Superior temporal gyrus (tissue), 1 donor: ENCODE data around the gene CTXN3.
A peak's percentile ranks its signal among the peaks of the same experiment; 100 is the strongest.
"Not testable (repeated sequence)": the region's sequence is repeated elsewhere in the genome, so short reads cannot be mapped to it uniquely, and the experiment has no call there.

ENCODE experiments used
- DNase-seq: peaks from one replicate; pipeline ENCODE4 v3.0.0-alpha.2; 2016; ENCODE audit errors: extremely low spot score

Gene CTXN3

GRCh38 chr5:127650649-127651048, 1.8 kb downstream of the CTXN3 start:
- peak; percentile 53 for DNase-seq

GRCh38 chr5:127652952-127653611, 4.2 kb downstream of the CTXN3 start:
- DNase-seq: no peak

DNA sequence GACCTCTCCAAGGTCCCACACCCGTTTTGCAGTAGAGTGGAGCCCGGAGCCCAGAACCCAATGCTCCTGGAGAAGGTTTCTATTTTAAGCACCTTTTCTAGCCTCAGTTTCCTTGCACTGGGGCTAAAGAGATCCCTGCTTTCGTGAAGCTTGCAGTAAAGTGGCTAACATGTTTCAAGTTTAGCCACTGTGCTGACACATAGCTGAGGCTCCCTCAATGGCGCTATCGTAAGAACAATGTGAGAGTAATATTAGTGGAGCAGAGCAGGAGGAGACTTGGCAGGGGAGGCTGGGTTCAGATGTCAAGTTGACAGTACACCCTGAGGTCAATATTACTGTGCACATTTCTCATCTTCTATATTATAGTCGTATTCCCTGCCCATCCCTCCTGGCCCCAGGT, 7.9 kb downstream of the CTXN3 start:
- DNase-seq: no peak

DNA sequence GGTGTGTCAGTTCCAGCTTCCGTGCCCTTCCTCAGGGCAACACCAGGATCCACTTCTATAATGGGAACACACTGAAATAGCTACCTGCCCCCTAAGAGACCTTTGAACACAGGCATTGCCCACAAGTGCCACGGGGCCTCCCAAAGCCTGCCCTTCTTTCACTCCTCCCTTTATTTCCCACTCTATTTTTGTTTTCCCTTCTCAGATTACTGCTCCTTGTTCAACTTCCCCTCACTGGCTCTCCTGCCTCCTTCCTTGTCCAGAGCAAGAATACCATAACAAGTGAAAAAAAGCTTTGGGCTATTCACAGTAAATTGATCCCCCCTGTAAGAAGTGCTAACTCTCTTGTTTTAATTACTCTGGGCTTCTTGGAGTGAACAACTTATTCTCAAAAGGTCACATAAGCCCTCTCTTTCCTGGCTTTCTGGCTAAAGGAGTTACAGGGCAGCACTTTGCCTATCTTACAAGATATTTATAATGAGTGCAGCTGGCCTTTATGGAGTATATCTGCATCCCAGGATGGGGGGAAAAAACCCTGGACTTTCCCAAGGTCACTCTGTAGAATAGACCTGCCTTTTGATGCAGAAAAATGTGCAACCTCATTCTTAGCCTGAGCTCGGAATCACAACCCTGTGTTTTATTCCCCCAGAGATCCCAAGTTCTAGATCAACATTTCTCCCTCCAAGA, 11.3 kb downstream of the CTXN3 start:
- DNase-seq: no peak

GRCh38 chr5:127664093-127664492, 15.2 kb downstream of the CTXN3 start:
- no peak for DNase-seq

DNA sequence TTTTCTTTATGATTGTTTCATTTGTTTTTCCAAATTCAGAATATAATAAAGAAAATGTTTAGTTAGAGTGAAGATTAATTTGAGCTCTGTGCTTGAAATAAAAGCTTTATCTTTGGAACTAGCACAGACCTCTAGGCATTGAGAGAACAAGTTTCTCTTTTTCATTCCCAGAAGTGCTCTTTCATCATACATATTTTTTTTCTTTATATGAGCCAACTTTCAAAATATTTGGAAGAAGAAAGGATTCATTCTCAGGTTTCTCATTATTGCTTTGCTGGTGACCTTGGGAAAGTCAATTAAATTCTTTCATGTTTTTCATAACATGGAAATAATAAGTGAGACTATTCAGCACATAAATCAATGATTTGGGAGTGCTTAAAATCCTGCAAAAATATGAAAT, 16.8 kb downstream of the CTXN3 start:
- DNase-seq: no peak

DNA sequence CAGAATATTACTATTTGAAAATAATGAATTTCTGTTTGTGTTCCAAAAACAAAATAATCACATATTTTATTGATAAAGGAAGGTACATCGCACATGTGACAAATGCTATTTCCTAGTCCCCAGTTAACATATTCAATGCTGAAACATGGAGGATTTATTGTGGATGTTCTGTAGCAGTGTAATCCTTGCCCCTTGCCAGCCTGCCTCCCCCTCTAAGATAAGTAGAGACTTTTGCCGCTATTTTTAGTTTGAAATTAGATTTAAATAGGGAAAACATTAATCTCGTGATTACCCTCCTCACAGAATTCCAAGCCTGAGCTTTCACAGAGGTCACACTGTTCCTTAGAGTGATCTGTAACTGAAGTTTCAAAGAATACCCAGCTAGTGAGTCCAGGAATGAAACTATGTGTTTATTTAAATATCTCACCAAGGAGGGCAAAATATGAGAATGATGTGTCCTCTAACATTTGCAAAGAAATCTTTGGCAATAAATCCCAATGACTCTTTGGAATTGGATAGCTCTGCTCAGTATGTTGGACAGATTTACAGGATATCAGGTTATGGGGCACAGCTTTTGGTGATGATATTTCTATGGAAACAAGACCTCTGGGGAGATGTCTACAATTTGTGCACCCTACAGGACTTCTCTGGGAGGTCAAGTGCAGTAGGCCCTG, 17.3 kb downstream of the CTXN3 start:
- DNase-seq: no peak

DNA sequence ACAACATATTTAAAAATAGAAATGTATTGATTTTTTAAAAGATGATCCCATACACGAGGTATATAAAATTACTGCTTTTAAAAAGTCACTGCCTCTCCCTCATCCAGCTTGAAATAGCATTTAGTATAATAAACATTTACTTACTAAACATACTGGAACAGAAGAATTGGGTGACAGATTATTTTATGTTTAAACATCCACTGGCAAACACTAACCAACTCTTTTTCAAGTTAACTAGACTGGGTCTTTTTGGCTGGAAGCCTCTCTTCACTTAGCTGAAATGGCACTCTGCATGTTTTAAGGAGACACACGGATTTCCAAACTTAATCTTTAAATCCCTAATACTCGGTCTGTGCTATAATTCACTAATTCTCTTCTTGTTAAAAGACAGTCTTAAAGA, 19.0 kb downstream of the CTXN3 start:
- no peak for DNase-seq

DNA sequence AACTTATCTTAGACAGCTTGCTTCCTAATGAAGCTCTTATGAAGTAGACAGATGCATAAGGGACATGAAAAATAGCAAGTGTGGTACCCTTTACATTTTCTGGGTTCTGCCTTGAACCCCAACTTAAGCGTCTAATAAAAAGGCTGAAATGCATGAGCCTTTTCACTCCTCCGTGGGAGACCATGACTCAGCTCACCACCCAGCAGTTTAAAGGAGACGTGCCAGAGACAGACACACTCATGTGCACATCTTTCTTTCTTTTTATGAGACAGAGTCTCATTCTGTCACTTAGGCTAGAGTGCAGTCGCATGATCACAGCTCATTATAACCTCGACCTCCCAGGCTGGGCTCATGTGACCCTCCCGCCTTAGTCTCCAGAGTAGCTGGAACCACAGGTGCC, 22.3 kb downstream of the CTXN3 start:
- no peak for DNase-seq

DNA sequence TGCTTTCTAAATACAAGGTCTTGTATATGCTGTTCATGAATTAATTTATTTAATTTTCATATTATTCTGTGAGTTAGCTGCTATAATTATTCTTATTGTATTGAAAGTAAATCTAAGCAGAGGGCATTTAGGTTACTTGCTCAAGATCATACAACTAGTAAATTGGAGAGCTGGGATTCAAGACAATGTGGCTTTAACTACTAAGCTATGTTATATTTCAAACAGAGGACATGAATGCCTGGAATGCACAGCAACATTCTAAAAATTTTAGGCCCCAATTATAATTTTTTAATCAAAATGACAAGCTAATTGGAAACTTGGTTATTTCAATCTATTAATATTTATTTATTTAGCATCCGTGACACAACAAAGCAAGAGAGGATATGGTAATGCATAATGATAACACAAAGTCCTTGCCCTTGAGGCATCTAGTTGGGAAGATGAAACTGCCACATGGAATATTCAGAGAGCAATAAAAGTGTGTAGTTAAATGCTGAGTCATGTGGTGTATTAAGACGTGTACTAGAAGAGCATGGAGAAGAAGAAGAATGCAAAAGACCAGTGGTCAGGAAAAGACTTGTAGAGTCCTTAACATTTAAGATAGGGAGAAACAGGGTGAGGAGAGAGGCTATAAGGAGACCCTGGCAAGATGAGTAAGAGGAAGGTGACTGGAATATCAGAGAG, 24.4 kb downstream of the CTXN3 start:
- DNase-seq: no peak

DNA sequence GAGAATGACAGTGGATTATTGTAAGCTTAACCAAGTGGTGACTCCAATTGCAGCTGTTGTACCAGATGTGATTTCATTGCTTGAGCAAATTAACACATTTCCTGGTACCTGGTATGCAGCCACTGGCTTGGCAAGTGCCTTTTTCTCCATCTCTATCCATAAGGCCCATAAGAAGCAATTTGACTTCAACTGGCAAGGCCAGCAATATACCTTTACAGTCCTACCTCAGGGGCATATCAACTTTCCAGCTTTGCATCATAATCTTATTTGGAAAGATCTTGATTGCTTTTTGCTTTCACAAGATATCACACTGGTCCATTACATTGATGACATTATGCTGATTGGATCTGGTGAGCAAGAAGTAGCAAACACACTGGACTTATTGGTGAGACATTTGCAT, 28.1 kb downstream of the CTXN3 start:
- DNase-seq: not testable (repeated sequence)

- not testable (repeated sequence) for DNase-seq
Observed at GRCh38 chr5:127679691-127680330, 30.9 kb downstream of the CTXN3 start.

DNA sequence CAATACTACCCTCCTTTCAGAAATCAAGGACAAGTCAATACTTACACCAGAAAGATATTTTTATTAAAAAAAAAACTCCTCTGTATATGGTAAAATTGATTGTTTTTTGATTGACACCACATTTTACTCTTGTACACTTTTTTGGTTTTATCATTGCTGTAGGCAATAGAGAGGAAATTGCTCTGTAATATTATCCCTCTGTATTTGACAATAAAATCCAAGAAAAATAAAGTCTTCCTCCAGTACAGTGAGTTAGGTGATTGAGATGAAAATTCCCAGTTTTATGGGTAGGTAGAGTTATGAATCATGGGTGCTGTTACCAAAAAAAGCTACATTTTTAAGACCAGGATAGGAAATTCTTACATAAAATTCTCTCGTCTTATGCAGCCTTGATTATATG, 31.7 kb downstream of the CTXN3 start:
- DNase-seq: no peak

DNA sequence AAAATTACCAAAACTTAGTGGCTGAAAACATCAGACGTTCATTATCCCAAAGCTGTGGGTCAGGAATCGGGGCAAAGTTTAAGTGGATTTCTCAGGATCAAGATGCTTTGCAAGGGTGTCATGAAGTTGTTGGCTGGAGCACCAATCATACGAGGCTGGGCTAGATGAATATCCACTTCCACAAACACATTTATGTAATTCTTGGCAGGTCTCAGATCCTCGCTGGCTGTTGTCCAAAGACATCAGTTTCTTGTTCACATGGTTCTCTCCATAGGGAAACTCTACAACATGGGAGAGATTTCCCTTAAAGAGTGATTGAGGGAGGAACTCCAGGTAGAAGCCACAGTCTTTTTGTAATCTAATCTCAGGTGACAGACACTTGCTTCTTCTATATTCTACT, 34.1 kb downstream of the CTXN3 start:
- DNase-seq: no peak

- DNase-seq: no peak
Observed at GRCh38 chr5:127684726-127685467, 36.0 kb downstream of the CTXN3 start.

DNA sequence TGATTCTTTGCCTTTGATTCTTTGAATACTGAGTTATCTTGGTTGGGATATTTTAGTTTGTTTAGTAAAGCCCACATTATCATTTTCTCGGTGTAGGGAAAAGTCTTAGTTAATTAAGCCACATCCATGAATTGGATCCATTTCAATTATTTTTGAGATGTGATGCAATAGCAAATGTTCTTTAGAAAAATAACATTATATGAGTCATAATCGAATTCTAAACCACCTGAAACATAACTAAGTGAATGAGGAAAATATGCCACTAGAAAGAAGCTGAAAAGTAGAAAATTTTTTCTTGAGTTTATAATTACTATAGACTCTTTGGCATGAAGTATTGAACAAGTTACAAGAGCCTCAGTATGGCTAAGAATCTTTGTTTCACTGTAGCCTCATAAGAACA, 36.8 kb downstream of the CTXN3 start:
- DNase-seq: no peak

DNA sequence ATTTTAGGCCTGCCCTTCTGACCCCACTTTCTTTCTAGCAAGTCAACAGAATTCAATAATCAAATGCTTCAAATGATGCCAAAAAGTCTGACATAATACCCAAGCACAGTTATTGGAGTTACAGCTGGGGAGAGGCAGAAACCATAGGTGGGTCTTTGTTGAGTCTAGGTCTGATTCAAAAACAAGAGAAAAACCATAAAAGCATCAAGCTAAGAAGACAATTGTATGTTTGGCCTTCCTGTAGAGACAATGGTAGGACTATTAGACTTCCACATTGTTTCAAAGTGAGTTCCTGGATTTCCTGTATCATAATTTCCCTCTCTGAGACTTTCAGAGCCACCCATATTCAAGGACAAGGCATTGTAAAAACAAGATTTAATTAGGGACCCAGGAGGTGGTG, 37.5 kb downstream of the CTXN3 start:
- DNase-seq: no peak

GRCh38 chr5:127694518-127695171, 45.8 kb downstream of the CTXN3 start:
- no peak for DNase-seq

DNA sequence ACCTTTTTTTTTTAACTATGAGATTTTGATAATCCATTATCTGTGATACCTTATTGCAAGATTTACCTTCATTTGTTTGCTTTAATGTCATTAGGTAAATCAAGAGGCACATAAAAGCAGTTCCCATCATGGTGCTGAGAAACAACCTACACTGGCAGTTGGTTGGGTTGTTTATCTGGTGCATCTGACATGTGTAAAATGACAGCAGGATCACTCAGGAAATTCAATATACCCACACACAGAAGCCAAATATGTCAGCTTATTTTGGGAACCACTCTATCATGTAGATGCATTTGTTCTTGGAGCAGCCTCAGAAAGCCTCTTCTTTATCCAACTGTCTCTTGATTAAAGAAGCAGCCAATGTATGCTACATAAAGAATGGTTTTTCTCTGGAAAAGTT, 46.5 kb downstream of the CTXN3 start:
- DNase-seq: no peak

DNA sequence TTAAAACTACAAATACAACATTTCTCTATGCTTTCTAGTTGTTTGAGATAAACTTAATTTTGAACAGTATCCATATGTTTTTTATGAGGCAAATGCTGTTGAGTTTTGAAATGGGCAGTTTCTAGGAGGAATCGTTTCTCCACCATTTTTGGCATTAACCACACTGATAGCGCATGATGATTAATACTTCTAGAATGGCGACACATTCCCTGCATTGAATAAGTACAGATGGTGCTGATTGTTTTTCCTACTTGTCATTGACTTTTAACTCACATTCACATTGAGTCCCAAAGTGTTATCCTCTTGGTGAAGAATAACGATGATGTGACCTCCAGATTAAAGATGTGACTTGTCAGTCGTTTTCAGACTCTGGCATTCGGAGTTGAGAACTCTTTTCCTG, 47.8 kb downstream of the CTXN3 start:
- DNase-seq: no peak
